ENCODE data around the gene NDUFAF5.
A peak's percentile ranks its signal among the peaks of the same experiment; 100 is the strongest.

NDUFAF5 gene, protein sequence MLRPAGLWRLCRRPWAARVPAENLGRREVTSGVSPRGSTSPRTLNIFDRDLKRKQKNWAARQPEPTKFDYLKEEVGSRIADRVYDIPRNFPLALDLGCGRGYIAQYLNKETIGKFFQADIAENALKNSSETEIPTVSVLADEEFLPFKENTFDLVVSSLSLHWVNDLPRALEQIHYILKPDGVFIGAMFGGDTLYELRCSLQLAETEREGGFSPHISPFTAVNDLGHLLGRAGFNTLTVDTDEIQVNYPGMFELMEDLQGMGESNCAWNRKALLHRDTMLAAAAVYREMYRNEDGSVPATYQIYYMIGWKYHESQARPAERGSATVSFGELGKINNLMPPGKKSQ

GRCh38 chr20:13784893-13785715 is at the start of gene NDUFAF5, which contains the start of gene ESF1:
NDUFAF5 (plus strand) TSS chr20:13785028; CDS start chr20:13785069, 41 bp downstream.
ESF1 (minus strand) TSS chr20:13784919; CDS start chr20:13783140, 1,779 bp downstream.
- TF ChIP-seq CSRNP3 (CRISPR knock-in tag; IDR thresholded peaks at IDR 0.05) (no peak), ESRRG (CRISPR knock-in tag; IDR thresholded peaks at IDR 0.05) (no peak), ZNF8 (CRISPR knock-in tag; IDR thresholded peaks at IDR 0.05) (no peak), POU6F1 (CRISPR knock-in tag; IDR thresholded peaks at IDR 0.05; ENCODE audit: borderline replicate concordance, low read depth) (no peak), BACH2 (CRISPR knock-in tag; IDR thresholded peaks at IDR 0.05; ENCODE audit: borderline replicate concordance) (no peak), PPARA (CRISPR knock-in tag; IDR thresholded peaks at IDR 0.05; ENCODE audit: borderline replicate concordance) (no peak), OSR1 (CRISPR knock-in tag; IDR thresholded peaks at IDR 0.05) (no peak), TOX (CRISPR knock-in tag; IDR thresholded peaks at IDR 0.05; ENCODE audit: borderline replicate concordance) (no peak), TCF4 (CRISPR knock-in tag; IDR thresholded peaks at IDR 0.05; ENCODE audit: borderline replicate concordance) (no peak)
- TF ChIP-seq, protein P1, sequence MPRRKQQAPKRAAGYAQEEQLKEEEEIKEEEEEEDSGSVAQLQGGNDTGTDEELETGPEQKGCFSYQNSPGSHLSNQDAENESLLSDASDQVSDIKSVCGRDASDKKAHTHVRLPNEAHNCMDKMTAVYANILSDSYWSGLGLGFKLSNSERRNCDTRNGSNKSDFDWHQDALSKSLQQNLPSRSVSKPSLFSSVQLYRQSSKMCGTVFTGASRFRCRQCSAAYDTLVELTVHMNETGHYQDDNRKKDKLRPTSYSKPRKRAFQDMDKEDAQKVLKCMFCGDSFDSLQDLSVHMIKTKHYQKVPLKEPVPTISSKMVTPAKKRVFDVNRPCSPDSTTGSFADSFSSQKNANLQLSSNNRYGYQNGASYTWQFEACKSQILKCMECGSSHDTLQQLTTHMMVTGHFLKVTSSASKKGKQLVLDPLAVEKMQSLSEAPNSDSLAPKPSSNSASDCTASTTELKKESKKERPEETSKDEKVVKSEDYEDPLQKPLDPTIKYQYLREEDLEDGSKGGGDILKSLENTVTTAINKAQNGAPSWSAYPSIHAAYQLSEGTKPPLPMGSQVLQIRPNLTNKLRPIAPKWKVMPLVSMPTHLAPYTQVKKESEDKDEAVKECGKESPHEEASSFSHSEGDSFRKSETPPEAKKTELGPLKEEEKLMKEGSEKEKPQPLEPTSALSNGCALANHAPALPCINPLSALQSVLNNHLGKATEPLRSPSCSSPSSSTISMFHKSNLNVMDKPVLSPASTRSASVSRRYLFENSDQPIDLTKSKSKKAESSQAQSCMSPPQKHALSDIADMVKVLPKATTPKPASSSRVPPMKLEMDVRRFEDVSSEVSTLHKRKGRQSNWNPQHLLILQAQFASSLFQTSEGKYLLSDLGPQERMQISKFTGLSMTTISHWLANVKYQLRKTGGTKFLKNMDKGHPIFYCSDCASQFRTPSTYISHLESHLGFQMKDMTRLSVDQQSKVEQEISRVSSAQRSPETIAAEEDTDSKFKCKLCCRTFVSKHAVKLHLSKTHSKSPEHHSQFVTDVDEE (CRISPR knock-in tag; IDR thresholded peaks at IDR 0.05) = no peak
- TF ChIP-seq, protein P2, sequence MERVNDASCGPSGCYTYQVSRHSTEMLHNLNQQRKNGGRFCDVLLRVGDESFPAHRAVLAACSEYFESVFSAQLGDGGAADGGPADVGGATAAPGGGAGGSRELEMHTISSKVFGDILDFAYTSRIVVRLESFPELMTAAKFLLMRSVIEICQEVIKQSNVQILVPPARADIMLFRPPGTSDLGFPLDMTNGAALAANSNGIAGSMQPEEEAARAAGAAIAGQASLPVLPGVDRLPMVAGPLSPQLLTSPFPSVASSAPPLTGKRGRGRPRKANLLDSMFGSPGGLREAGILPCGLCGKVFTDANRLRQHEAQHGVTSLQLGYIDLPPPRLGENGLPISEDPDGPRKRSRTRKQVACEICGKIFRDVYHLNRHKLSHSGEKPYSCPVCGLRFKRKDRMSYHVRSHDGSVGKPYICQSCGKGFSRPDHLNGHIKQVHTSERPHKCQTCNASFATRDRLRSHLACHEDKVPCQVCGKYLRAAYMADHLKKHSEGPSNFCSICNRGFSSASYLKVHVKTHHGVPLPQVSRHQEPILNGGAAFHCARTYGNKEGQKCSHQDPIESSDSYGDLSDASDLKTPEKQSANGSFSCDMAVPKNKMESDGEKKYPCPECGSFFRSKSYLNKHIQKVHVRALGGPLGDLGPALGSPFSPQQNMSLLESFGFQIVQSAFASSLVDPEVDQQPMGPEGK (CRISPR knock-in tag; IDR thresholded peaks at IDR 0.05; ENCODE audit: borderline replicate concordance) = no peak
- ATAC-seq = peak; percentile 97

GRCh38 chr20:13735826-13736225 is 49.0 kb upstream of the NDUFAF5 start:
- TF ChIP-seq POU6F1 (CRISPR knock-in tag; IDR thresholded peaks at IDR 0.05; ENCODE audit: borderline replicate concordance, low read depth) = no peak
- TF ChIP-seq, protein P1 (CRISPR knock-in tag; IDR thresholded peaks at IDR 0.05) = no peak
- TF ChIP-seq ZFP3 (CRISPR knock-in tag; IDR thresholded peaks at IDR 0.05) = no peak
- TF ChIP-seq ZNF8 (CRISPR knock-in tag; IDR thresholded peaks at IDR 0.05) = no peak
- TF ChIP-seq TOX (CRISPR knock-in tag; IDR thresholded peaks at IDR 0.05; ENCODE audit: borderline replicate concordance) = no peak
- TF ChIP-seq ZC3H10 (CRISPR knock-in tag; IDR thresholded peaks at IDR 0.05) = no peak
- TF ChIP-seq, protein P2 (CRISPR knock-in tag; IDR thresholded peaks at IDR 0.05; ENCODE audit: borderline replicate concordance) = no peak
- no peak for TF ChIP-seq OSR1 (CRISPR knock-in tag; IDR thresholded peaks at IDR 0.05)
- no peak for TF ChIP-seq CSDC2 (CRISPR knock-in tag; IDR thresholded peaks at IDR 0.05)
- TF ChIP-seq TCF4 (CRISPR knock-in tag; IDR thresholded peaks at IDR 0.05; ENCODE audit: borderline replicate concordance) = no peak
- ATAC-seq = no peak
